Middle frontal gyrus (tissue), 1 donor: Measurements from ENCODE around the gene MAT1A.
"Not testable (repeated sequence)": the region's sequence is repeated elsewhere in the genome, so short reads cannot be mapped to it uniquely, and the experiment has no call there.

Experiments
- DNase-seq: peaks from one replicate; pipeline ENCODE4 v3.0.0-alpha.2; 2015; ENCODE audit warnings: low spot score; ENCODE audit errors: extremely low spot score

The MAT1A gene

GRCh38 chr10:80289451-80290287, at the start of gene MAT1A:
Gene MAT1A (minus strand): TSS chr10:80289658. CDS start chr10:80289423, 235 bp downstream.
- DNase-seq = no peak

GRCh38 chr10:80333983-80334382, 44.5 kb upstream of the MAT1A start:
- DNase-seq = no peak

- DNase-seq = no peak
Observed at GRCh38 chr10:80324891-80325364, 35.5 kb upstream of the MAT1A start.

GRCh38 chr10:80324086-80324485, 34.6 kb upstream of the MAT1A start:
- DNase-seq = no peak

DNA sequence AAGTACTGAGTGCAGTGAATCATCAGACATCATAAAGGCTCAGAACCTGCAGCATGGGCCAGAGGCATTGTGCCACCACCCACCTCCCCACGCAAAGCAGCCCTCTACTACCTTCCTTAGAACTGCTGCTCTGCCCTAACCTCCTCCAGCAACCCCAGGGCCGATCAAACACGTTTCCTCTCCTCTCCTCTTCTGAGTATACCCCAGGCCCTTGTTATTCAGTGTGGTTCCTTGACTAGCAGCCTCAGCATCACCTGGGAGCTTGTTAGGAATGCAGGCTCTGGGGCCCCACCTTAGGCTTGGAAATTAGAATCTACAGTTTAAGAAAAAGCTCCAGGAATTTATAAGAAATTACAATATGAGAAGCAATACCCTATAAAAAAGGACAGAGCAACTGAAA, 33.9 kb upstream of the MAT1A start:
- no peak for DNase-seq

GRCh38 chr10:80322711-80323110, 33.3 kb upstream of the MAT1A start:
- DNase-seq = no peak

GRCh38 chr10:80322158-80322557, 32.7 kb upstream of the MAT1A start:
- no peak for DNase-seq

- DNase-seq = no peak
Observed at GRCh38 chr10:80321183-80321582, 31.7 kb upstream of the MAT1A start.

GRCh38 chr10:80320377-80320776, 30.9 kb upstream of the MAT1A start:
- no peak for DNase-seq

DNA sequence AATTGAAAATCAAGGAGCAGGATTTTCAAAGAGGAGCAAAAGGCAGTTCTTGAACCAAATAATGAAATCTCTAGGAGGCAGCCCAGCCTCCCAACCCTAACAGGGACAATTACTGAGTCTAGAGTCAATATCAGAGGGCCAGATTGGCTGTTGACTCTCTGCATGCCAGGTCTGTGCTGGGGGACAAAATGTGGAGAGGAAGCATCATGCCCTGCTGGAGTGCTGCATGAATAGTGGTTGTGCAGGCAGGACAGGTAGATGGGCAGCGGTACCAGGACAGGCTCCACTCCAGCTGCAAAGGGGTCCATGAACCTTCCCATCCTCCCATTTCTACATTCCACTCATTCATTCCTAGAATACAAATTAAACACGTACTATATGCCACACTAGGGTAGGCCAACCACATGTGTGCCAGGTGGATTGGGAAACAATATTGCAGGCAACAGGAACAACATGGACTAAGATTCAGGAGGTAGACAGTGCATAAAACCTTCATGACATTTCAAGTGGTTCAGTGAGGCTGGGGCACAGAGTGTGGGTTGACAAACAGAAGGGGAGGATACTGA, 30.4 kb upstream of the MAT1A start:
- DNase-seq = no peak

DNA sequence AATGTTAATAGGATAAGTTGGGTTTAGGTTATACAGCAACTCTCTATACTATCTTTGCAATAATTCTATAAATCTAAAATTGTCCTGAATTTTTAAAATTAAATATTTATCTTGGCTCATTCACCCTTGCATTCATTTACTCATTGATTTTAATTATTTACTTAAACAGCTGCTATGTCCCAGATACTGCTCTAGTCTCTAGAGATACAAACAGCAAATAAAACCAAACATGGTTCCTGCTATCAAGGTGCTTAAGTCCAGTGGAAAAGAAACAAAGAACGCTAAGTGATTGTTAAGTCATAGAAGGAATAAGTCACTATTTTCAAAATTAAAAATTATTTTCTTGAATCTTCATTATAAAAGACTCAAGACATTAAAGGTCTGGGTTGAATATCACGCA, 29.9 kb upstream of the MAT1A start:
- DNase-seq = no peak

GRCh38 chr10:80318742-80319141, 29.3 kb upstream of the MAT1A start:
- DNase-seq = no peak

DNA sequence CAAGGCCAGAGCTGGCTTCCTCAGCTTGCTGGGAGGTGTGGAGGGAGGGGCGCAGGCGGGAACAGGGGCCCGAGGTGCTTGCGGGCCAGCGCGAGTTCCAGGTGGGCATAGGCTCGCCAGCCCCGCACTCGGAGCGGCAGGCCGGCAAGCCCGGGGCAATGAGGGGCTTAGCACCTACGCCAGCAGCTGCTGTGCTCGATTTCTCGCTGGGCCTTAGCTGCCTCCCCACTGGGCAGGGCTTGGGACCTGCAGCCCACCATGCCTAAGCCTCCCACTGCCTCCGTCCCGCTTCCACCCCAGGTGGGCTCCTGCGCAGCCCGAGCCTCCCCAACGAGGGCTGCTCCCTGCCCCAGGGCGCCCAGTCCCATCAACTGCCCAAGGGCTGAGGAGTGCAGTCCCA, 25.9 kb upstream of the MAT1A start:
- no peak for DNase-seq

DNA sequence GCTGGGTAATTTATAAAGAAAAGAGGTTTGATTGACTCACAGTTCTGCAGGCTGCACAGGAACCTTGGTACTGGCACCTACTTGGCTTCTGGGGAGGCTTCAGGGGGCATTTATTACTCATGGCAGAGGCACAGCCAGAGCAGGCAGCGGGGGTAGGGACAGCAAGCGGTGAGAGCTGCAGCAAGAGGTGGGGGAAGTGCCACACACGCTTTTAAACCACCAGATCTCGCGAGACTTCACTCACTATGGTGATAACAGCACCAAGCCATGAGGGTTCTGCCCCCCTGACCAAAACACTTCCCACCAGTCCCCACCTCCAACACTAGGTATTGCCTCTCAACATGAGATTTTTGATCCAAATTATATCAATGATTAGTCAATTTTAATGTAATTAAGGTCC, 24.1 kb upstream of the MAT1A start:
- DNase-seq = no peak

DNA sequence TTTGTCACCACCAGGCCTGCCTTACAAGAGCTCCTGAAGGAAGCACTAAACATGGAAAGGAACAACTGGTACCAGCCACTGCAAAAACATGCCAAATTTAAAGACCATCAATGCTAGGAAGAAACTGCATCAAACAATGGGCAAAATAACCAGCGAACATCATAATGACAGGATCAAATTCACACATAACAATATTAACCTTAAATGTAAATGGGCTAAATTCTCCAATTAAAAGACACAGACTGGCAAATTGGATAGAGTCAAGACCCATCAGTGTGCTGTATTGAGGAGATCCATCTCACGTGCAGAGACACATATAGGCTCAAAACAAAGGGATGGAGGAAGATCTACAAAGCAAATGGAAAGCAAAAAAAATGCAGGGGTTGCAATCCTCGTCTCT, 16.5 kb upstream of the MAT1A start:
- not testable (repeated sequence) for DNase-seq

GRCh38 chr10:80296942-80297341, 7.5 kb upstream of the MAT1A start:
- no peak for DNase-seq

GRCh38 chr10:80292607-80293239, 3.3 kb upstream of the MAT1A start:
- no peak for DNase-seq

DNA sequence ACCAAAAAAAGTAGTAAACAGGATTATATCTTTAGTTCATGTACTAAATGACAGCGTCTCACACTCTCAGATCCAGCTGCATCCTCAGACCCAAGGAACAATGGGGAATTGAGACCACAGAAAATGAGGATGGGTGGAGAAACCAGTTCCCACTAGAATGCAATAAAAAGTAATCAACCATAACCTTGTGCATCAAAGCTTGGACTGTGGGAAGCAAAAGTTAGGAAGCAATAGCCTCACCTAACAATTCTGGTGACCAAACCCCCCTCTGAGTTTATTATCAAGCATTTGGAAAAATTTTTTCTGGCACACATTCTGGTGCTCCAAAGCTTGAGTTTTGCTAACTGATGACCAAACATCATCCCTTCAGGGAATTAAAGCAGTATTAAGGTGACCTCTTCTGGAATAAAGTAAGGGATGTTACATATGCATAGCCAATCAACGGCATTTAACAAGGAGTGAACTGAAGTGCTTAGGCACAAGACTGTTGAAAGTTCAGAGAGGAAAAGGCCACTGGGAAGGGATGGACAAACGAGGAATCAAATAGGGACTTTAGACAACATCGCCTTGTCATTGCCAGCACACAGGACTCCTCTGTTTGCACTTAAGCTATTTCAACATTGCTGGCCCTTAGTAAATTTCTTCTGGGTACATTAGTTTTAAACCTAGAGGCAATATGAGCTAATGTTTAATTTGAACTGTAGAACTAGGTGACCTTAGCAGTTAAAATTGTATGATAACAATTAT, 1.2 kb upstream of the MAT1A start:
- DNase-seq = no peak

DNA sequence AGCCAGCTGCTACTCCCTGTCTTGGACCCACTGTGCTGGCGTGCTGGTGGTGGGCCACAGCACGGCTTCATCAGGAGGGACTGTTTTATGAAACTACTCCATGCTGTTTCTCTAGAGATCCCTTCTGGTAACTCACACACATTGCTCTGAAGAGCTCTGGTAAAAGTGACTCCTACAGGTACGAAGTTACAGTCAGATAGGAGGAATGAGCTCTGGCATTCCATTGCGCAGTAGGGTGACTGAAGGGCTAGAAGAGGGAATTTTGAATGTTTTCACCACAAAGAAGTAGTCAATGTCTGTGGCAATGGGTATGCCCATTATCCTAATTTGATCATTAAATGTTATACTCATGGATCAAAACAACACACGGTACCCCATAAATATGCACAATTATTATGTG, 609 bp downstream of the MAT1A start:
- DNase-seq = no peak

DNA sequence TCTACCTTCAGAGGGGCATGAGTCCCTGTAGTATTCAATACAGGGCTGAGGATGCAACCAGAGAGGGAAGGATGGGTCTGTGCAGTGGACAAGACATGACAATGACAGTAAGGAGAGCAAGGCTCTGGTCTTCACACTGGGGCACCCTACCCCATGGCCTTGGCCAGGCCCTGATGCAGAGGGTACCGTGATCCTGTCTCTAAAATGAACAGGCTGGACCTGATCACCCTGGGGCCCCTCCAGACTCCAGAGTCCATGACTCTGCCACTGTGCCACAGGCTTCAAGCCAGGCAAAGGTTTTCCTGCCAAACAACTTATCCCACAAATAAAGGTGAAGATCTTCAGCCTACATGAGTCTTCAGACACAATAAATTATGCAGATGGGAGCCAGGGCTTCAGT, 4.9 kb downstream of the MAT1A start:
- DNase-seq = no peak

- DNase-seq = no peak
Observed at GRCh38 chr10:80283536-80284199, 5.8 kb downstream of the MAT1A start.
